ENCODE measurements around the gene GLI3.

Gene GLI3

GRCh38 chr7:42175834-42176723, 60.9 kb downstream of the GLI3 start:
- DNase-seq (ENCODE audit: low read depth) = no peak

GRCh38 chr7:42174391-42174912, 62.6 kb downstream of the GLI3 start:
- no peak for DNase-seq (ENCODE audit: low read depth)

GRCh38 chr7:42170724-42171123, 66.3 kb downstream of the GLI3 start:
- peak; percentile 87 for DNase-seq (ENCODE audit: low read depth)

- DNase-seq (ENCODE audit: low read depth) = no peak
Observed at GRCh38 chr7:42168512-42168911, 68.5 kb downstream of the GLI3 start.

- DNase-seq (ENCODE audit: low read depth) = no peak
Observed at GRCh38 chr7:42167631-42168236, 69.3 kb downstream of the GLI3 start.

- peak; percentile 22 for DNase-seq (ENCODE audit: low read depth)
Observed at GRCh38 chr7:42167206-42167605, 69.8 kb downstream of the GLI3 start.

GRCh38 chr7:42164881-42165428, 72.1 kb downstream of the GLI3 start:
- no peak for DNase-seq (ENCODE audit: low read depth)

GRCh38 chr7:42162560-42163325, 74.3 kb downstream of the GLI3 start:
- no peak for DNase-seq (ENCODE audit: low read depth)

GRCh38 chr7:42161719-42162118, 75.3 kb downstream of the GLI3 start:
- DNase-seq (ENCODE audit: low read depth) = peak; percentile 28

GRCh38 chr7:42161110-42161509, 75.9 kb downstream of the GLI3 start:
- no peak for DNase-seq (ENCODE audit: low read depth)

- no peak for DNase-seq (ENCODE audit: low read depth)
Observed at GRCh38 chr7:42159130-42159529, 77.9 kb downstream of the GLI3 start.

- DNase-seq (ENCODE audit: low read depth) = no peak
Observed at GRCh38 chr7:42156967-42157721, 79.9 kb downstream of the GLI3 start.

GRCh38 chr7:42156291-42156865, 80.6 kb downstream of the GLI3 start:
- DNase-seq (ENCODE audit: low read depth) = peak; percentile 11

GRCh38 chr7:42155584-42156290, 81.3 kb downstream of the GLI3 start:
- no peak for DNase-seq (ENCODE audit: low read depth)

- no peak for DNase-seq (ENCODE audit: low read depth)
Observed at GRCh38 chr7:42154173-42154572, 82.8 kb downstream of the GLI3 start.

GRCh38 chr7:42152329-42153205, 84.4 kb downstream of the GLI3 start:
- DNase-seq (ENCODE audit: low read depth) = no peak

GRCh38 chr7:42151309-42151708, 85.7 kb downstream of the GLI3 start:
- no peak for DNase-seq (ENCODE audit: low read depth)

- no peak for DNase-seq (ENCODE audit: low read depth)
Observed at GRCh38 chr7:42145539-42145938, 91.5 kb downstream of the GLI3 start.

GRCh38 chr7:42144604-42145003, 92.4 kb downstream of the GLI3 start:
- no peak for DNase-seq (ENCODE audit: low read depth)

Data from ELR (cell line).